BLaER1 (cell line): Measurements from ENCODE around the gene SPTSSB.

Experiments used
- H3K27ac ChIP-seq: shearing (Covaris generic); formaldehyde crosslinking; 2 replicates; pipeline ENCODE4 v1.8.1; 2022
- H3K27me3 ChIP-seq: shearing (Covaris generic); formaldehyde crosslinking; 2 replicates; pipeline ENCODE4 v1.8.1; 2022
- H3K36me3 ChIP-seq: shearing (Covaris generic); formaldehyde crosslinking; 2 replicates; pipeline ENCODE4 v1.8.1; 2022
- H3K4me1 ChIP-seq: shearing (Covaris generic); formaldehyde crosslinking; 2 replicates; pipeline ENCODE4 v1.8.1; 2022
- H3K4me2 ChIP-seq: shearing (Covaris generic); formaldehyde crosslinking; 2 replicates; pipeline ENCODE4 v1.8.1; 2022
- H3K4me3 ChIP-seq: shearing (Covaris generic); formaldehyde crosslinking; 2 replicates; pipeline ENCODE4 v1.8.1; 2022
- H3K9ac ChIP-seq: shearing (Covaris generic); formaldehyde crosslinking; 2 replicates; pipeline ENCODE4 v1.8.1; 2022
- H3K9me3 ChIP-seq: shearing (Covaris generic); formaldehyde crosslinking; 2 replicates; pipeline ENCODE4 v1.8.1; 2022
- H4K20me1 ChIP-seq: shearing (Covaris generic); formaldehyde crosslinking; 2 replicates; pipeline ENCODE4 v1.8.1; 2022
- Cebpa-rat ChIP-seq: shearing (Covaris generic); IDR thresholded peaks from 2 replicates; pipeline ENCODE4 v1.8.1; 2022

The SPTSSB gene

GRCh38 chr3:161322781-161323568, 48.3 kb downstream of the SPTSSB start:
- H3K27ac ChIP-seq = no peak overlapping the region

GRCh38 chr3:161320837-161321236, 50.5 kb downstream of the SPTSSB start:
- Histone ChIP-seq H3K27ac (no peak overlapping the region), H3K27me3 (no peaks in the 10 kb centered on the region), H3K36me3 (no peaks in the 10 kb centered on the region), H3K4me3 (no peak overlapping the region), H3K4me2 (no peak overlapping the region), H3K9me3 (peaks cover 13% of the 10 kb centered on the region; the same call in 1 of the 2 replicates), H4K20me1 (no peaks in the 10 kb centered on the region), H3K9ac (no peak overlapping the region), H3K4me1 (no peaks in the 10 kb centered on the region)
- no peak for TF ChIP-seq Cebpa-rat

More at GRCh38 chr3:161322781-161323568, 48.3 kb downstream of the SPTSSB start:
- H3K4me3 ChIP-seq = no peak overlapping the region
- H3K4me1 ChIP-seq = no peaks in the 10 kb centered on the region
- no peak overlapping the region for H3K4me2 ChIP-seq
- H3K36me3 ChIP-seq = no peaks in the 10 kb centered on the region
- H3K27me3 ChIP-seq = no peaks in the 10 kb centered on the region
- no peaks in the 10 kb centered on the region for H4K20me1 ChIP-seq
- no peak for TF ChIP-seq Cebpa-rat
- H3K9me3 ChIP-seq = peaks cover 13% of the 10 kb centered on the region; the same call in 1 of the 2 replicates
- no peak overlapping the region for H3K9ac ChIP-seq

- no peak overlapping the region for H3K4me3 ChIP-seq
- no peaks in the 10 kb centered on the region for H4K20me1 ChIP-seq
- no peak overlapping the region for H3K9ac ChIP-seq
- H3K9me3 ChIP-seq = peaks cover 13% of the 10 kb centered on the region; the same call in 1 of the 2 replicates
- TF ChIP-seq Cebpa-rat = no peak
- no peaks in the 10 kb centered on the region for H3K4me1 ChIP-seq
- H3K4me2 ChIP-seq = no peak overlapping the region
- H3K36me3 ChIP-seq = no peaks in the 10 kb centered on the region
- H3K27ac ChIP-seq = no peak overlapping the region
- H3K27me3 ChIP-seq = no peaks in the 10 kb centered on the region
These were observed 51.5 kb downstream of the SPTSSB start for GRCh38 chr3:161319867-161320266.

- H3K9me3 ChIP-seq = peaks cover 13% of the 10 kb centered on the region; the same call in 1 of the 2 replicates
- H3K27me3 ChIP-seq = no peaks in the 10 kb centered on the region
- TF ChIP-seq Cebpa-rat = no peak
- H3K36me3 ChIP-seq = no peaks in the 10 kb centered on the region
- H4K20me1 ChIP-seq = no peaks in the 10 kb centered on the region
- no peak overlapping the region for H3K4me2 ChIP-seq
- H3K4me1 ChIP-seq = no peaks in the 10 kb centered on the region
- no peak overlapping the region for H3K4me3 ChIP-seq
- no peak overlapping the region for H3K27ac ChIP-seq
- H3K9ac ChIP-seq = no peak overlapping the region
These were observed 54.2 kb downstream of the SPTSSB start for GRCh38 chr3:161317077-161317476.

- peaks cover 8% of the 10 kb centered on the region for H3K4me1 ChIP-seq
- H3K9ac ChIP-seq = no peak overlapping the region
- H3K9me3 ChIP-seq = peaks cover 13% of the 10 kb centered on the region; the same call in 1 of the 2 replicates
- no peak overlapping the region for H3K4me2 ChIP-seq
- no peaks in the 10 kb centered on the region for H4K20me1 ChIP-seq
- no peaks in the 10 kb centered on the region for H3K27me3 ChIP-seq
- H3K36me3 ChIP-seq = no peaks in the 10 kb centered on the region
- TF ChIP-seq Cebpa-rat = no peak
- H3K27ac ChIP-seq = no peak overlapping the region
- no peak overlapping the region for H3K4me3 ChIP-seq
These were observed 55.2 kb downstream of the SPTSSB start for GRCh38 chr3:161316006-161316689.

GRCh38 chr3:161314836-161315395, 56.4 kb downstream of the SPTSSB start:
- Histone ChIP-seq H4K20me1 (no peaks in the 10 kb centered on the region), H3K27me3 (no peaks in the 10 kb centered on the region), H3K4me2 (no peak overlapping the region), H3K9me3 (0 out of 2 replicates have a peak, but pooled peaks cover 4% of the 10 kb centered on the region), H3K4me3 (no peak overlapping the region), H3K27ac (no peak overlapping the region), H3K36me3 (no peaks in the 10 kb centered on the region), H3K9ac (no peak overlapping the region), H3K4me1 (peaks cover 15% of the 10 kb centered on the region)
- no peak for TF ChIP-seq Cebpa-rat

GRCh38 chr3:161310649-161311423, 60.5 kb downstream of the SPTSSB start:
- Histone ChIP-seq H3K27ac (no peak overlapping the region), H3K4me2 (peak overlapping the region; percentile 56), H3K4me3 (no peak overlapping the region), H3K4me1 (peaks cover 15% of the 10 kb centered on the region), H3K27me3 (no peaks in the 10 kb centered on the region), H4K20me1 (no peaks in the 10 kb centered on the region), H3K36me3 (no peaks in the 10 kb centered on the region), H3K9me3 (peaks cover 22% of the 10 kb centered on the region), H3K9ac (no peak overlapping the region)
- TF ChIP-seq Cebpa-rat = no peak

- peaks cover 22% of the 10 kb centered on the region for H3K9me3 ChIP-seq
These were observed 66.0 kb downstream of the SPTSSB start for GRCh38 chr3:161305095-161305991.

GRCh38 chr3:161296814-161297213, 74.5 kb downstream of the SPTSSB start:
- Histone ChIP-seq H4K20me1 (no peaks in the 10 kb centered on the region), H3K36me3 (no peaks in the 10 kb centered on the region), H3K9ac (no peak overlapping the region), H3K27me3 (no peaks in the 10 kb centered on the region), H3K27ac (no peak overlapping the region), H3K4me2 (no peak overlapping the region), H3K9me3 (peaks cover 33% of the 10 kb centered on the region), H3K4me1 (peaks cover 5% of the 10 kb centered on the region; the same call in 1 of the 2 replicates), H3K4me3 (no peak overlapping the region)
- no peak for TF ChIP-seq Cebpa-rat

More at GRCh38 chr3:161305095-161305991, 66.0 kb downstream of the SPTSSB start:
- Histone ChIP-seq H3K27me3 (no peaks in the 10 kb centered on the region), H3K4me1 (no peaks in the 10 kb centered on the region), H3K9ac (no peak overlapping the region), H3K4me2 (no peak overlapping the region), H3K4me3 (no peak overlapping the region), H3K36me3 (no peaks in the 10 kb centered on the region), H3K27ac (no peak overlapping the region), H4K20me1 (no peaks in the 10 kb centered on the region)
- TF ChIP-seq Cebpa-rat = no peak
